ENCODE data around the gene C18orf63.

Gene C18orf63

DNA sequence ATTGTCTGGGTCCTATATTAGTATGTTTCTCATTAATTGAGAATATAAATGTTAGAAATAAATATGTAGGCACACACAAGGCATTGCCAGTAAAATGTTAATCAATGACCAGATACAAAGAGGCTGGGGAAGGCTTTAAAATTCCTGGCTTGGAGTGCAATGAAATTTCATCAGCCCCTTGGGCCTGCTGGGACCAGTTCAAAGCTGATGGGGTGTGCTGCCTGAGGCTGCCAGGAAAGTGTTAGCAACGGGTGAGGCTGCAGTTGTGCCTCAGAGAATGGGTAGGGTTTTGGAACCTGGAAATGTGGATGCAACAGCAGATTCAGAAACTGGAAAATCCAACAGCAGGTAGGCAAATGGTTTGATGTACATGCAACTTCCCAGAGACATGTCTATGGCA is 72.6 kb downstream of the C18orf63 start:
- TF ChIP-seq, protein P1, sequence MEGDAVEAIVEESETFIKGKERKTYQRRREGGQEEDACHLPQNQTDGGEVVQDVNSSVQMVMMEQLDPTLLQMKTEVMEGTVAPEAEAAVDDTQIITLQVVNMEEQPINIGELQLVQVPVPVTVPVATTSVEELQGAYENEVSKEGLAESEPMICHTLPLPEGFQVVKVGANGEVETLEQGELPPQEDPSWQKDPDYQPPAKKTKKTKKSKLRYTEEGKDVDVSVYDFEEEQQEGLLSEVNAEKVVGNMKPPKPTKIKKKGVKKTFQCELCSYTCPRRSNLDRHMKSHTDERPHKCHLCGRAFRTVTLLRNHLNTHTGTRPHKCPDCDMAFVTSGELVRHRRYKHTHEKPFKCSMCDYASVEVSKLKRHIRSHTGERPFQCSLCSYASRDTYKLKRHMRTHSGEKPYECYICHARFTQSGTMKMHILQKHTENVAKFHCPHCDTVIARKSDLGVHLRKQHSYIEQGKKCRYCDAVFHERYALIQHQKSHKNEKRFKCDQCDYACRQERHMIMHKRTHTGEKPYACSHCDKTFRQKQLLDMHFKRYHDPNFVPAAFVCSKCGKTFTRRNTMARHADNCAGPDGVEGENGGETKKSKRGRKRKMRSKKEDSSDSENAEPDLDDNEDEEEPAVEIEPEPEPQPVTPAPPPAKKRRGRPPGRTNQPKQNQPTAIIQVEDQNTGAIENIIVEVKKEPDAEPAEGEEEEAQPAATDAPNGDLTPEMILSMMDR (conservative IDR thresholded peaks at IDR 0.05; ENCODE audit: control insufficient read depth, insufficient read depth, low read depth, low read length), result no peak
- DNase-seq (ENCODE audit: low read depth), result no peak
- H3K4me3 ChIP-seq (ENCODE audit: control insufficient read depth, low read depth, low read length), result no peak overlapping the region

GRCh38 chr18:74389171-74389927 is 73.7 kb downstream of the C18orf63 start:
- TF ChIP-seq, protein P1 (conservative IDR thresholded peaks at IDR 0.05; ENCODE audit: control insufficient read depth, insufficient read depth, low read depth, low read length), result no peak
- DNase-seq (ENCODE audit: low read depth), result no peak
- H3K4me3 ChIP-seq (ENCODE audit: control insufficient read depth, low read depth, low read length), result no peak overlapping the region

- no peak overlapping the region for H3K4me3 ChIP-seq (ENCODE audit: control insufficient read depth, low read depth, low read length)
- TF ChIP-seq, protein P1 (conservative IDR thresholded peaks at IDR 0.05; ENCODE audit: control insufficient read depth, insufficient read depth, low read depth, low read length), result no peak
- DNase-seq (ENCODE audit: low read depth), result no peak
Measured at GRCh38 chr18:74389991-74390390, 74.4 kb downstream of the C18orf63 start.

GRCh38 chr18:74390900-74391299 is 75.3 kb downstream of the C18orf63 start:
- H3K4me3 ChIP-seq (ENCODE audit: control insufficient read depth, low read depth, low read length), result no peak overlapping the region
- TF ChIP-seq, protein P1 (conservative IDR thresholded peaks at IDR 0.05; ENCODE audit: control insufficient read depth, insufficient read depth, low read depth, low read length), result no peak
- no peak for DNase-seq (ENCODE audit: low read depth)

- DNase-seq (ENCODE audit: low read depth), result no peak
- no peak overlapping the region for H3K4me3 ChIP-seq (ENCODE audit: control insufficient read depth, low read depth, low read length)
- TF ChIP-seq, protein P1 (conservative IDR thresholded peaks at IDR 0.05; ENCODE audit: control insufficient read depth, insufficient read depth, low read depth, low read length), result no peak
Measured at GRCh38 chr18:74392323-74392722, 76.7 kb downstream of the C18orf63 start.

GRCh38 chr18:74395006-74395405 is 79.4 kb downstream of the C18orf63 start:
- DNase-seq (ENCODE audit: low read depth), result no peak

More at GRCh38 chr18:74395006-74395405, 79.4 kb downstream of the C18orf63 start:
- no peak overlapping the region for H3K4me3 ChIP-seq (ENCODE audit: control insufficient read depth, low read depth, low read length)
- TF ChIP-seq, protein P1 (conservative IDR thresholded peaks at IDR 0.05; ENCODE audit: control insufficient read depth, insufficient read depth, low read depth, low read length), result no peak

Data from fibroblast of mammary gland (primary cell).